NCI-H2107 treated with DMSO at 0.1 percent for 48 hours (cell line): ENCODE measurements around the gene OBP2B.
"Not testable (repeated sequence)": the region's sequence is repeated elsewhere in the genome, so short reads cannot be mapped to it uniquely, and the experiment has no call there.

ENCODE experiments used
- DNase-seq: peaks from one replicate; lab custom pipeline; 2025; ENCODE audit not compliant: unreplicated experiment; lab: John Stamatoyannopoulos, UW

OBP2B gene

DNA sequence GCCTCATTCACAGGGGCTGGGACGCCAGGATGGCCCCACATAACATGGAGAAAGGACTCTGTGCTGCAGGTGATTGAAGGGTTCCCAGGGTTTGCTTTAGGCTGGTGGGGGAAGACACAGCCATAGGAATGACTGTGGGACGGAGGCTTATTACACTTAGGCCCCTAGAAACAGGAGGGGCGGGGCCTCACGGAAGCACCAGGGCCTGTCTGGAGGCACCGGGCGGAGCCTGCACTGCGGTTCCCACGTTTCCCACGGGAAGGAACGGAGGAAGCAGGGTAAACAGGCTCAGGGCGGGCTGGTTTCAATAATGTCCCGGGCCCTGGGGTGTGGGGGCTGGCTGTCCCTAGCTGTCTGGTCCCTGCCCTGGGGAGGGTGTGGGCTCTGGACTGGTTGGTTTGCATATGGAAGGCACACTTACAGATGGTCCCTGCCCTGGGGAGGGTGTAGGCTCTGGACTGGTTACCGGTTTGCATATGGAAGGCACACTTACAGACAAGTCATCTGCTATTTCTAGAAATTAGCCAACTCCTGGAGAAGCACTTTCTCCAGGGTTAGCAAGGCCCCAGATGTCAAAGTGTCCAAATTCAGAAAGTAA lies 14.2 kb upstream of the OBP2B start:
- not testable (repeated sequence) for DNase-seq

DNA sequence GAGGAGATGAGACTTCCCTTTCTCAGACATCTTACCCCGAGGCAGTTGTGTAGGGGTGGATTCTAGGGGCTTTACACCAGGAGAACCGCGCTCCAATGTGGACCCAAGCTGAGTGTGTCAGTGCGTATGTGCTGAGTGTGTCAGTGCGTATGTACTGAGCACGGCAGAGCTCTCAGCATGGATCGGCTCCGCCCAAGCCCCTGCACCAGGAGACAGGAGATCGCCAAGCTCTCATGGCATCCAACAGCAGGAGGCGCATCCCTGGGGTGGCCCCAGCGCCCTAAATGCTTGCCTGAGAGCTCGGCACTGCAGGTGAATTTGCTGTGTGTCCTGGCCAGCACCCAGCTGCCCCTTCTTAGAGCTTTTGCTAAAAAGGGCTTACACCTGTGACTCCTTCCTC lies 12.9 kb upstream of the OBP2B start:
- DNase-seq, result not testable (repeated sequence)

DNA sequence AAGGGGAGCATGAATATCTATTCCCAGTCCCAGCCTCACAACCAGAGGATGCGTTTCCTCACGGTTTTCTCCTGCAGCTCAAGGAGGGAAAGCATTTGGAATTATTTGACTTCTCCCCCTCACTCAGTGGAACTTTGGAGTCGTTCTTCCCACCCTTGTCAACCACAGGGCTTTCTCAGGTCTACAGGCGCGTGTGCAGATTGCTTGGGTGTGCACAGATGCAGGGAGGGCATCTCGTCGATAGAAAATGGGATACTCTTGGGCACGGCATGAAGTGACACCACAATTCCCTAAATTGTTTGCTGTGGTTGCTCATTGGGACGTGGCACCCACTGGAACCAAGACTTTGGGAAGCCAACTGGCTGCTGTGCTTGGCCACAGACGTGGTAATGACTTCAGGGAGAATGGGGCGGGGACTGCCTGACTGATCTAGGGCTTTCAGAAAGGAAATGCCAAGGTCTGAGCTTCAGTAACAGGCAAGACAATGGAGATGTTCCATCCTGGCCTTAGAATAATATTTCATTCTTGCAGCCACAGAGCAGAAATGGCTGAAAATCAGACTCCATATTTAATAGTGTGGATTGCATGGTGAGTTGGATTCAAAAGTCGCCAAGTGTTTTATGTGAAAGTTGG lies 12.2 kb upstream of the OBP2B start:
- no peak for DNase-seq

GRCh38 chr9:133218049-133218975 lies 9.3 kb upstream of the OBP2B start:
- DNase-seq, result not testable (repeated sequence)

DNA sequence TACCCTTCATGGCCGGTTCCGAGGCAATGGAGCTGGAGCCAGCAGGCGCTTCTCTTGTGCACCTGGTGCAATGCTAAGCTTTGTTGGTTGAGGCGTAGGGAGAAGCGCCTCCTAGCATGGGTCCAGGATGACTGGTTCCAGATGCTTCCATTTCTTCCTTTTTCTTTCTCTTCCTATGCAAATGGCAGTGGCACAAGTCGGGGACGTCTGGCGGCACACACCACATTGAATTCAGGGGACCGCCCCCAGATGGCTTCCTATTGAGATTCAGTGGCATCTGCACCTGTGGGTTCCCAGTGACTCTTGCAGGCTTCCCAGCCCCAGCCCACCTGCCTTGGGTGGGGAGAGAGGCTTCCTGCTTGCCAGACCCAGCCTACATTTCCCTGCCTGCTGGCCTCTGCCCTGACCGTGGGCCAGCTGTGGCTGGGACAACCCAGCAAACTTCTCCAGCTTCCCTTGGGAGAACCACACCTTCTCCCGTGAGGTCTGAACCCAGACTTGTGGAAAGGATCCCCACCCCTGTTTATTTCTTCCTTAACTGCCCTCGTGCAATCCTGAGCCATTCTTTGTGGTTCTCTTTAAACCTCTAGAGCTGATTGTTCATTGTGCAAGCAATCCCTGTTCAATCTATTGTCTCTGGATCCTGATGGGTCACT lies 8.4 kb upstream of the OBP2B start:
- DNase-seq, result not testable (repeated sequence)

DNA sequence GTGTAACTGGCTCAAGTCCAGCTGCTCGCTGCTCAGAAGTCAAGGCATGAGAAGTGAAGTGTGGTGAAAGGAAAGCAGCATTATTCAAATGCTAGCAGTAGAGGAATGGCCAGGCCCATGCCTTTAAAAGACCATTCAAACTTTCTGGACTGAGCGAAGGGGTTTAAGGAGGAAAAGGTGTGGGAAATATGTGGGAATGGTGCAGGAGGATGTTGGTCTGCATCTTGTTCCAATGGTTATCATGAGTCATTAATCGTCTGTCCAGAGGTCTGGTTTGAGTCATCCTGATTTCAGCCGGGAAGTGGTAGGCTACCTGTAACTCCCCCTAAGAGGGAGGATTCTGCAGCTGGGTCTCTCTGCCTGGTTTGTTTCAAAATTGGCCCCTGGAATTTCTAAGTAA lies 5.2 kb upstream of the OBP2B start:
- DNase-seq, result not testable (repeated sequence)

DNA sequence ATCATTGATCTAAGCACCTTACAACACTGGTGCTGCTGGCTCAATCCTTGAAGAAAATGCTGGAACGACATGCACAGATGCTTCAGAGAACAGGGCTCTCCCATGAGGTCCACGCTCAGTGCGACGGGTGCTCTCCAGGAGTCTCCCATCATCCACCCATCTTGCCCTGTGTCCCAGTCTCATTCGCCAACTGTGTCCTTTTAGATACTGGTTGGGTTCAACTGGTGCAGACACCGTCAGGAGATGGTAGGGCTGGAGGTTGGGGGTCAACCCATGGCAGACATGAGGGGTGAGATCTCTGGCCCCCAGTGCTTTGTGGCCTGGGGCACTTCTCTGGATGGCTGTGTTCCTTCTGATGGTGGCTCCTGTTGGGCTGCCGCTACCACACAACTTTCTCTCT lies 1.6 kb upstream of the OBP2B start:
- DNase-seq, result no peak

GRCh38 chr9:133210202-133210532 lies 1.1 kb upstream of the OBP2B start:
- DNase-seq, result no peak

GRCh38 chr9:133209327-133210201 lies 514 bp upstream of the OBP2B start:
- not testable (repeated sequence) for DNase-seq

DNA sequence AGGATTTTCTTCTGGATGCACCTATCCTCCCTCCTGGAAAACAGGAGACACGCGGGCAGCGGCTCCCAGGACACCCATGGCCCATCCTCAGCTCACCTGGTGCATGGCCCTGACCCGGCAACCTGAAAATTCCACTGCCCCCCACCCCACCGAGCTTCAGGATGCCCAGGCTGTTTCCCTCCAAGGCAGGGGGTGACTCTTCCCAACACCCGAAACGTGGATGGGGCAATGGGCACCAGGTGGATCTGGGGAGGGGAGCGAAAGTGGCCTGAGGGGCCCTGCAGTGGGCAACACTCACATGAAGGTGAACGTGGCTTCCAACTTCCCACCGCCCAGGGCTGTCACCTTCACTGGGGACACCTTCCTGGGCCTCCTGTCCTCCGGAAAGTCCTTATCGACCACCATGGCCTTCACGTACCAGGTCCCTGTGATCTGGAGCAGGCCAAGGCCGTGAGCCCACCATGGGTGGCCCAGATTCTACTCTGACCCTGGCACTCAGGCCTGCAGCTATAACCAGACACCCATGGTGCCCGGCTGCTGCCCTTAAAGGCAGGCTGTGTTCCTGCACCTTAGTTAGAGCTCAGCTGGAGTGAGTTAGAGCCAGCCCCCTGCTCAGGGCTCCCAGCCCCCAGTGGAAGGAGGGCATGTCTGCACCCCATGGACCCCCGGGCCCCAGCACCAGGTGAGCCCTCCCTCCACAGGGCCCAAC lies 725 bp downstream of the OBP2B start:
- DNase-seq, result not testable (repeated sequence)

DNA sequence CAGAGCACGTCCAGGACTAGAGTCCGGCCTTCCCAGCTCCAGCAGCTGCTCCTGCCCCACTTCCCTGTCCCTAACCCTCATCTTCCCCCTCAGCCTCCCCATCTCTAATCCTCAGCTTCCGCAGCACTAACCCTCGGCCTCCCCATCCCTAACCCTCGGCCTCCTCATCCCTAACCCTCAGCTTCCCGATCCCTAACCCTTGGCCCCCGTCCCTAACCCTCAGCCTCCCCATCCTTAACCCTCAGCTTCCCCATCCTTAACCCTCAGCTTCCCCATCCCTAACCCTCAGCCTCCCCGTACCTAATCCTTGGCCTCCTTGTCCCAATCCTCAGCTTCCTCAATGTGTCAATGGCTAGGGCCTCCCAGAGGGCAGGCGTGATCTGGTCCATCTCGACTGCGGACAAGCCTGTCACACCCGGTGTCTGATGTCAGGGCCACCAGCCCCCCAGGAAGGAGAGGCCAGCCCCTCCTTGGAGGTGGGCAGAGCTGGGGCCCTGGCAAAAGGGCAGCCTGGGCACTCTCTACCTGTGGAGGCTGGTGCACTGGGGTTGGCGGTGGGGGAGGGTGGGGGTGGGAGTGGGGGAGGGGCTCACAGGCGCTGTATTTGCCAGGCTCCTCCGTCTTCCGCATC lies 1.4 kb downstream of the OBP2B start:
- DNase-seq, result no peak

DNA sequence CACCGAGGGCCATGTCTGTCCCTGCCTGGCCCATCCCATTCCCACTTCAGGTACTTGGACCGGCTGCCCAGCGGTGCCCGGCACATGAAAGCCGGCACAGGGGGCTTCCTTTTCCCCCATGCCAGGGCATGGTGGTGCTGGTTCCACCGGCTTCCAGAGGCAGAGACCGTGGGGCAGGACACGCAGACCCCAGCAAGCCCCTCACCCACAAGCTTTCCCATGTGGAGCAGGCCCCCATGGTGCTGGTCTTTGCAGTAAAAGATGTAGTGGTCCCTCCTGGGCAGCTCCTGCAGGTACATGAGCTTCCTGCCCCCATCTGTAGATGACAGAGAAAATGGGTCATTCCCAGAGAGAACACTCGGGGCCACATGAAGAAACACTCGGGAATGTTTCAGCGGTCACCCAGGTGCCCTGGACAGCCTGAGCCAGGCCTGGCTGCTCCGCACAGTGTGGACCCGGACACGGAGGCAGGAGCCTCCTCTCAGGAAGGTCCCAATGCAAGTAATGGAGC lies 2.0 kb downstream of the OBP2B start:
- no peak for DNase-seq

- no peak for DNase-seq
Measured at GRCh38 chr9:133205996-133206931, 2.8 kb downstream of the OBP2B start.

GRCh38 chr9:133205481-133205887 lies 3.6 kb downstream of the OBP2B start:
- DNase-seq, result not testable (repeated sequence)

GRCh38 chr9:133204993-133205336 lies 4.1 kb downstream of the OBP2B start:
- DNase-seq, result no peak

DNA sequence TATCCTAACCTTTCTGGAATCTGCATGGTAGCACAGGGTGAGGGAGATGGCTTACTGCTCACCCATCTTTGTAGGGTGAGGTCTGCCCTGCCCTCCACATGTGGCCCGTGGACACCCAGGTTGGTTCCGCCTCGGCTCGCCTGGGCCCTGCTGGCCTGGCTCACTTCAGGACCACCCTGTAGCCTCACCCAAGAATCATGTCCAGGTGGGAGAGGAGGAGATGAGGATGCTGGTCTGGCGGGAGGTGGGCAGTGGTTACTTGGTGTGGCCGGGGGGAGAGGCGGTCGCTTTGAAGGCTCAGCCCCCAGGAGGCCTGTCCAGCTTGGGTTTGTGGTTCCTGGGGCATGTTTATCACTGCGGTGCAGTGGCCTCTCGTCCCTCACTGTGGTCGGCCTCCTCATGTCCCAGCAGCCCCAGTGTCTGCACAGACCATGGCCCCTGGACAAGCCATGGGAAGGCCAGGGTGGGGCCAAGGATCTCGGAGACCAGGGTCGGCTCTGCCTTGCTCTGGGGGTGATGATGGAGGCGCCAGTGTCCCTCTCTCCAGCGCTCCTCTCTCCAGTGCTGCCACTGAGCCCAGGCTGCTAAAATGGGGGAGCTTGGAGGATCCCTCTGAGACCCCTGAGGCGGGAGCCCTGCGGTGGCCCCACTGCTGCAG lies 4.6 kb downstream of the OBP2B start:
- no peak for DNase-seq

GRCh38 chr9:133203506-133204075 lies 5.5 kb downstream of the OBP2B start:
- DNase-seq, result no peak
